WTC11 (cell line): Measurements from ENCODE around the gene FNDC5. TPM values are rescaled to one million over a fixed set of nuclear protein-coding genes. Genes with fewer than 3 reads are reported as not detected.

Experiments used
- ATF2 ChIP-seq: sonication (generic); formaldehyde crosslinking; IDR thresholded peaks from 2 replicates; pipeline ENCODE4 v1.8.1; 2022; ENCODE audit warnings: low read depth, missing genetic modification reagents, borderline replicate concordance
- CBFB ChIP-seq: sonication (generic); formaldehyde crosslinking; IDR thresholded peaks from 2 replicates; pipeline ENCODE4 v1.8.1; 2022; ENCODE audit warnings: mild to moderate bottlenecking, low read depth, missing genetic modification reagents
- E2F5 ChIP-seq: sonication (generic); formaldehyde crosslinking; IDR thresholded peaks from 2 replicates; pipeline ENCODE4 v1.8.1; 2022; ENCODE audit warnings: mild to moderate bottlenecking, moderate library complexity, missing genetic modification reagents
- FOXP1 ChIP-seq: sonication (generic); formaldehyde crosslinking; IDR thresholded peaks from 2 replicates; pipeline ENCODE4 v1.8.0; 2022; ENCODE audit warnings: missing genetic modification reagents, mild to moderate bottlenecking, moderate library complexity, borderline replicate concordance
- FOXP4 ChIP-seq: sonication (generic); formaldehyde crosslinking; IDR thresholded peaks from 2 replicates; pipeline ENCODE4 v1.8.0; 2022; ENCODE audit warnings: mild to moderate bottlenecking, missing genetic modification reagents
- GRHL2 ChIP-seq: fragments of 250-450 bp; sonication (Bioruptor Pico); IDR thresholded peaks from 2 replicates; pipeline ENCODE4 v1.8.0; 2022; ENCODE audit warnings: mild to moderate bottlenecking, moderate library complexity; ENCODE audit not compliant: insufficient replicate concordance, severe bottlenecking
- IRF2 ChIP-seq: sonication (generic); formaldehyde crosslinking; IDR thresholded peaks from 2 replicates; pipeline ENCODE4 v1.8.0; 2022; ENCODE audit warnings: low read depth, missing genetic modification reagents, borderline replicate concordance
- JAZF1 ChIP-seq: fragments of 250-450 bp; sonication (Bioruptor Pico); IDR thresholded peaks from 2 replicates; pipeline ENCODE4 v1.9.0; 2021; ENCODE audit warnings: moderate library complexity, mild to moderate bottlenecking, inconsistent platforms
- MAX ChIP-seq: sonication (generic); formaldehyde crosslinking; IDR thresholded peaks from 2 replicates; pipeline ENCODE4 v1.8.0; 2022; ENCODE audit warnings: mild to moderate bottlenecking, missing genetic modification reagents
- MLX ChIP-seq: sonication (generic); formaldehyde crosslinking; IDR thresholded peaks from 2 replicates; pipeline ENCODE4 v1.8.1; 2023; ENCODE audit warnings: mild to moderate bottlenecking, missing genetic modification reagents, moderate library complexity
- MXD4 ChIP-seq: fragments of 250-450 bp; sonication (Bioruptor Pico); IDR thresholded peaks from 2 replicates; pipeline ENCODE4 v1.8.0; 2021; ENCODE audit warnings: mild to moderate bottlenecking, moderate library complexity, borderline replicate concordance
- SOX15 ChIP-seq: fragments of 250-450 bp; sonication (Bioruptor Pico); IDR thresholded peaks from 2 replicates; pipeline ENCODE4 v1.9.0; 2021; ENCODE audit warnings: mild to moderate bottlenecking
- TCF7 ChIP-seq: sonication (generic); formaldehyde crosslinking; IDR thresholded peaks from 2 replicates; pipeline ENCODE4 v1.8.0; 2022; ENCODE audit warnings: mild to moderate bottlenecking, low read depth, missing genetic modification reagents, moderate library complexity
- TEAD1 ChIP-seq: sonication (generic); formaldehyde crosslinking; IDR thresholded peaks from 2 replicates; pipeline ENCODE4 v1.8.0; 2022; ENCODE audit warnings: mild to moderate bottlenecking, missing genetic modification reagents
- TP53 ChIP-seq: sonication (generic); formaldehyde crosslinking; IDR thresholded peaks from 2 replicates; pipeline ENCODE4 v1.8.1; 2023; ENCODE audit warnings: mild to moderate bottlenecking, missing genetic modification reagents
- USF1 ChIP-seq: sonication (generic); formaldehyde crosslinking; IDR thresholded peaks from 2 replicates; pipeline ENCODE4 v1.8.0; 2022; ENCODE audit warnings: mild to moderate bottlenecking, missing genetic modification reagents
- ZNF219 ChIP-seq: sonication (generic); formaldehyde crosslinking; IDR thresholded peaks from 2 replicates; pipeline ENCODE4 v1.8.0; 2023; ENCODE audit warnings: missing genetic modification reagents, mild to moderate bottlenecking, borderline replicate concordance
- ZNF232 ChIP-seq: sonication (generic); formaldehyde crosslinking; IDR thresholded peaks from 2 replicates; pipeline ENCODE4 v1.8.0; 2022; ENCODE audit warnings: mild to moderate bottlenecking, missing genetic modification reagents
- ZNF425 ChIP-seq: fragments of 250-450 bp; sonication (Bioruptor Pico); conservative IDR thresholded peaks from 2 replicates; pipeline ENCODE4 v1.9.0; 2021; ENCODE audit warnings: mild to moderate bottlenecking
- ZNF512 ChIP-seq: sonication (generic); formaldehyde crosslinking; IDR thresholded peaks from 2 replicates; pipeline ENCODE4 v1.8.1; 2022; ENCODE audit warnings: missing genetic modification reagents, borderline replicate concordance
- ZNF532 ChIP-seq: fragments of 250-450 bp; sonication (Bioruptor Pico); IDR thresholded peaks from 2 replicates; pipeline ENCODE4 v1.9.0; 2021; ENCODE audit warnings: mild to moderate bottlenecking, borderline replicate concordance
- total RNA-seq: library from RNA; stranded (reverse); gene quantifications from 3 replicates; pipeline ENCODE4 v1.2.3, GENCODE V29; 2021

The FNDC5 gene
- total RNA-seq, 1 experiment from 2014 or later = 1.2 TPM

- TF ChIP-seq MLX (no peak), ZNF532 (CRISPR knock-in tag) (no peak), MXD4 (CRISPR knock-in tag) (no peak), E2F5 (CRISPR knock-in tag) (peak; percentile 36; the same call in 1 of the 2 replicates), ZNF219 (no peak), FOXP1 (peak; percentile 72; the same call in 1 of the 2 replicates), USF1 (CRISPR knock-in tag) (no peak), JAZF1 (no peak), FOXP4 (CRISPR knock-in tag) (peak; percentile 73), TCF7 (CRISPR knock-in tag) (no peak), CBFB (no peak), ZNF232 (CRISPR knock-in tag) (peak; percentile 84), ZNF425 (CRISPR knock-in tag) (no peak), ATF2 (CRISPR knock-in tag) (no peak), MAX (CRISPR knock-in tag) (peak; percentile 98), IRF2 (no peak), ZNF512 (CRISPR knock-in tag) (no peak), SOX15 (CRISPR knock-in tag) (no peak), TP53 (CRISPR knock-in tag) (0 out of 2 replicates have a peak, but pooled peaks have one; percentile 65), GRHL2 (CRISPR knock-in tag) (no peak), TEAD1 (CRISPR knock-in tag) (peak; percentile 86; the same call in 1 of the 2 replicates)
These were observed 21.9 kb upstream of the FNDC5 start (continued) for GRCh38 chr1:32892368-32893197.
